Measurements from ENCODE around the gene VCL. TPM values are rescaled to one million over a fixed set of nuclear protein-coding genes. Genes with fewer than 3 reads are reported as not detected.
"Not testable (repeated sequence)": the region's sequence is repeated elsewhere in the genome, so short reads cannot be mapped to it uniquely, and the experiment has no call there.

Gene VCL
- total and polyA plus RNA-seq, 2 of the 8 experiments (the other 6 are each of a cell fraction or from before 2014, with no cell fraction given): 119 to 377 TPM

GRCh38 chr10:74000244-74000643 is 2.3 kb downstream of the VCL start:
- 92% methylated on average over 11 of the region's 11 CpGs; no CpG with 5 or more reads in 1 of the 2 experiments for WGBS, 2 experiments (ENCODE audit: extremely low coverage in 1 of 2, insufficient coverage in 1 of 2, insufficient read length in 1 of 2, insufficient replicate concordance in 2 of 2, low coverage in 1 of 2, low lambda C conversion rate in 2 of 2, missing lambda C conversion rate in 1 of 2)

More at GRCh38 chr10:74000244-74000643, 2.3 kb downstream of the VCL start:
- peak overlapping the region in 3 of 4 experiments; percentile 67 to 99 (median 96); a peak in 5 of 8 replicates for H3K4me3 ChIP-seq (ENCODE audit: extremely low read depth in 1 of 4, insufficient read depth in 2 of 4, low read depth in 3 of 4, low read length in 4 of 4)
- peak overlapping the region; percentile 76 to 77; a peak in 3 of 4 replicates for H3K4me2 ChIP-seq (ENCODE audit: insufficient read depth in 1 of 2, low read depth in 2 of 2, low read length in 2 of 2)
- peaks cover 16 to 20% of the 10 kb centered on the region in 2 experiments for H4K20me1 ChIP-seq (replicated peaks in 1 of 2; ENCODE audit: control insufficient read depth in 1 of 2, insufficient read depth in 2 of 2, low read length in 2 of 2)
- peaks cover 14% of the 10 kb centered on the region for H3K23me2 ChIP-seq (ENCODE audit: low read depth, low read length)
- H3K4ac ChIP-seq (replicated peaks; ENCODE audit: insufficient read length, low read depth, low read length); H3K79me1 ChIP-seq (ENCODE audit: low read depth, low read length); H2BK120ac ChIP-seq (replicated peaks; ENCODE audit: low read depth, low read length); H3K27me3 ChIP-seq (replicated peaks in 1 of 4; ENCODE audit: control insufficient read depth in 3 of 4, extremely low read depth in 1 of 4, insufficient read depth in 3 of 4, low read length in 3 of 4); H3K14ac ChIP-seq (ENCODE audit: insufficient read length); H2BK20ac ChIP-seq (ENCODE audit: low read length); H2BK15ac ChIP-seq (ENCODE audit: low read length); H4K91ac ChIP-seq (replicated peaks; ENCODE audit: insufficient read length, low read length); H3K9me3 ChIP-seq (ENCODE audit: insufficient read depth in 2 of 2, low read depth in 1 of 2, low read length in 1 of 2); DNase-seq (ENCODE audit: low read depth in 1 of 2, low spot score in 2 of 2); H3K4me1 ChIP-seq (replicated peaks in 1 of 4; ENCODE audit: control insufficient read depth in 3 of 4, insufficient read depth in 4 of 4, low read length in 3 of 4); H3K36me3 ChIP-seq (ENCODE audit: control insufficient read depth in 2 of 4, insufficient read depth in 4 of 4, low read length in 3 of 4); FAIRE-seq; H4K8ac ChIP-seq (ENCODE audit: extremely low read depth, insufficient read depth, low read length); H2AK5ac ChIP-seq (ENCODE audit: low read depth, low read length); H2BK5ac ChIP-seq (ENCODE audit: low read depth, low read length); H3K23ac ChIP-seq (ENCODE audit: insufficient read length); H3K56ac ChIP-seq (replicated peaks; ENCODE audit: insufficient read length, low read depth, low read length); H2BK12ac ChIP-seq (ENCODE audit: low read depth, low read length); H3K27ac ChIP-seq (ENCODE audit: low read depth, low read length); H3K18ac ChIP-seq (ENCODE audit: extremely low read depth, low read length); H4K5ac ChIP-seq (ENCODE audit: insufficient read length, low read depth, low read length); H2AFZ ChIP-seq (ENCODE audit: low read length); H3K9ac ChIP-seq (replicated peaks in 1 of 4; ENCODE audit: extremely low read depth in 1 of 4, low read depth in 3 of 4, low read length in 3 of 4): not testable (repeated sequence)
- H3K79me2 ChIP-seq (ENCODE audit: control insufficient read depth in 1 of 2, insufficient read depth in 2 of 2, low read length in 2 of 2): peaks cover 40 to 73% of the 10 kb centered on the region in 2 experiments
- POLR2A ChIA-PET (ENCODE audit: partially characterized antibody): interaction anchor here (0.5 to 13.2 kb wide), 32 partner anchors 8 to 1098 kb away, joined by 3 to 261 read pairs (median 6); partner anchors contain the start of gene PLAU
- CTCF ChIA-PET (ENCODE audit: partially characterized antibody): interaction anchor here (0.7 to 4.1 kb wide), 14 partner anchors 8 to 150 kb away, joined by 3 to 16 read pairs (median 7); no protein-coding TSS in a partner anchor
- peak; percentile 57; the same call in 1 of the 2 replicates for TF ChIP-seq POLR2AphosphoS5 (IDR thresholded peaks at IDR 0.05; ENCODE audit: low read depth, low read length)

Data from H1 (cell line).